GM12878 (cell line): ENCODE measurements around the gene SCARB1.

Source experiments
- ATF3 ChIP-seq: IDR thresholded peaks from 2 replicates; pipeline ENCODE4 v1.6.1; 2011; ENCODE audit warnings: low read depth, mild to moderate bottlenecking, low read length, moderate library complexity, borderline replicate concordance; ENCODE audit errors: extremely low read depth
- CBFB ChIP-seq: IDR thresholded peaks from 2 replicates; pipeline ENCODE4 v1.6.1; 2016; ENCODE audit warnings: antibody characterized with exemption, low read depth
- CTCF ChIP-seq, 3 experiments: IDR thresholded peaks in 2 of 3; conservative IDR thresholded peaks in 1 of 3; 2 replicates each; pipeline ENCODE4 v1.5.1; 2011; ENCODE audit warnings: low read depth in 3 of 3, low read length in 3 of 3, mild to moderate bottlenecking in 3 of 3, control low read depth in 2 of 3, moderate library complexity in 2 of 3, inconsistent platforms in 1 of 3, mixed read lengths in 1 of 3; ENCODE audit not compliant: control insufficient read depth in 2 of 3, insufficient read depth in 1 of 3; ENCODE audit errors: extremely low read depth in 1 of 3
- ELK1 ChIP-seq: IDR thresholded peaks from 2 replicates; pipeline ENCODE4 v1.6.1; 2012; ENCODE audit warnings: low read depth, low read length, improper control_type of control experiment
- EZH2 ChIP-seq: IDR thresholded peaks from 2 replicates; pipeline ENCODE4 v1.6.1; 2012; ENCODE audit warnings: low read depth, mild to moderate bottlenecking, control low read depth, inconsistent platforms, low read length, borderline replicate concordance; ENCODE audit not compliant: control insufficient read depth
- GABPA ChIP-seq: IDR thresholded peaks from 2 replicates; pipeline ENCODE4 v1.6.1; 2014; ENCODE audit warnings: antibody characterized with exemption, low read depth, mild to moderate bottlenecking, inconsistent platforms
- NFYB ChIP-seq: IDR thresholded peaks from 2 replicates; pipeline ENCODE4 v1.6.1; 2011; ENCODE audit warnings: low read depth, mild to moderate bottlenecking, low read length, improper control_type of control experiment, moderate library complexity; ENCODE audit not compliant: insufficient read depth
- POLR2A ChIP-seq: IDR thresholded peaks from 2 replicates; pipeline ENCODE4 v1.6.1; 2011; ENCODE audit warnings: low read depth, mild to moderate bottlenecking, low read length
- POU2F2 ChIP-seq: IDR thresholded peaks from 3 replicates; pipeline ENCODE4 v1.6.1; 2011; ENCODE audit warnings: low read depth, mild to moderate bottlenecking, low read length, borderline replicate concordance
- RFX5 ChIP-seq: IDR thresholded peaks from 2 replicates; pipeline ENCODE4 v1.6.1; 2011; ENCODE audit warnings: low read depth, low read length, improper control_type of control experiment
- SMARCA5 ChIP-seq: fragments of 450-650 bp; IDR thresholded peaks from 2 replicates; pipeline ENCODE4 v1.6.1; 2017; ENCODE audit warnings: mild to moderate bottlenecking
- ZBTB33 ChIP-seq: fragments of 450-650 bp; IDR thresholded peaks from 2 replicates; pipeline ENCODE4 v1.6.1; 2017; ENCODE audit warnings: mild to moderate bottlenecking

- TF ChIP-seq SMARCA5: no peak
- TF ChIP-seq RFX5: no peak
- no peak for TF ChIP-seq POLR2A
- no peak for TF ChIP-seq NFYB
- TF ChIP-seq ELK1: no peak
- TF ChIP-seq CTCF (IDR thresholded peaks at IDR 0.05 in 2 of 3, conservative IDR thresholded peaks at IDR 0.05 in 1 of 3; ENCODE audit: control insufficient read depth in 2 of 3, extremely low read depth in 1 of 3, insufficient read depth in 1 of 3, low read depth in 3 of 3, low read length in 3 of 3): no peak
- no peak for TF ChIP-seq ATF3
- TF ChIP-seq GABPA: no peak
- no peak for TF ChIP-seq POU2F2
- no peak for TF ChIP-seq EZH2
- TF ChIP-seq ZBTB33: no peak
- no peak for TF ChIP-seq CBFB
These were observed 9.0 kb downstream of the SCARB1 start for GRCh38 chr12:124854637-124855184.
